Placental pericyte (primary cell): ENCODE measurements around the gene TMEM184C. TPM values are rescaled to one million over a fixed set of nuclear protein-coding genes. Genes with fewer than 3 reads are reported as not detected.

Source experiments
- total RNA-seq: library from RNA; depleted of rRNA; stranded (reverse); fragments of >200 nt; gene quantifications from 2 replicates; pipeline ENCODE4 v1.2.3, GENCODE V29; 2012

TMEM184C gene
- total RNA-seq, result 51.0 and 53.1 TPM in 2 replicates

DNA sequence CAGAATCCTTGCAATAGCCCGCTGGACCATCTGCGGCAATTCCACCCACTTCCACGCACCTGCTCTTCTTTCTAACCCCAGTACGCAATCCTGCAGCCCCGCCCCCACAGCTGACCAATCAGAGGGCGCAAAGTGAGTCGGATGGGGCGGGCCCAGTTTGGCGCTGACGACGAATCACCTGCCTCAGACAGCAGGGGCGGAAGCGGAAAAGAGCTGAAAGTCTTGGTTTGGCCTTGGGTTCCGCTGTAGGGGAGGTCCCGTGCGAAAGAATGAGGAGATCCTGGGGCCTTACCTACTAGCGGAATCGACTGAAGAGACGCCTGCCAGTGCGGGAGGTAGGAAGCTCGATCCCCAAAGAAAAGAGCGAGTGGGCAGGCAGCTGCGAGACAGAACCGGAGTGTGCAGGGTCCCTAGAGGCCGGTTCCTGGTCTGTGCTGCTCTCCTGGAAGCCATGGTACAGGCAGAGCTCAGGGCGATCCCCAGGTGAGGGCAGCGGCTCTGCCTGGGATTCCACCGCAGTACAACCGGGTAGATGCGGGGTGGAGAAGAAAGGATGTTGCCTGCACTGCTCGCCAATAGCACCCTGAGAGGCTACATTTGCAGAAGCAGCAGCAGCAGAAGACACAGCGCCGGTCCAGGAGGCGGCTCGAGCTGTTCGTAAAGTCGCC lies at the start of gene TMEM184C:
Gene TMEM184C, plus strand, starts transcription at position 225 of the 668 bp plus-strand sequence. CDS start 560 bp downstream, outside the sequence.

GRCh38 chr4:147683717-147684700 lies 66.8 kb downstream of the TMEM184C start, which contains the start of gene PRMT9:
Gene PRMT9, minus strand, starts transcription at chr4:147684163. Its CDS starts 176 bp downstream, at chr4:147683987.

Other genes starting within 250 kb of the TMEM184C start
- gene EDNRA, start 136.3 kb upstream of the TMEM184C start, total RNA-seq, result 1.3 and 13.2 TPM in 2 replicates
- gene PRMT9, start 66.8 kb downstream of the TMEM184C start, total RNA-seq, result 7.9 and 10.3 TPM in 2 replicates
- gene ARHGAP10, start 114.7 kb downstream of the TMEM184C start, total RNA-seq, result 24.1 and 59.3 TPM in 2 replicates